D721Med (cell line): ENCODE results near the gene AP3B1.
"Not testable (repeated sequence)": the region's sequence is repeated elsewhere in the genome, so short reads cannot be mapped to it uniquely, and the experiment has no call there.

ENCODE experiments used
- DNase-seq: peaks from one replicate; pipeline ENCODE4 v3.0.0; 2011; ENCODE audit warnings: low spot score; ENCODE audit not compliant: insufficient read length
- FAIRE-seq: peaks from 2 replicates; lab custom pipeline; 2011; peaks lifted over from hg19 to GRCh38; lab: Jason Lieb, UNC
- CTCF ChIP-seq: IDR thresholded peaks from 2 replicates; pipeline ENCODE4 v1.5.1; 2012; ENCODE audit warnings: mild to moderate bottlenecking, control low read depth; ENCODE audit not compliant: insufficient read depth; ENCODE audit errors: missing control alignments

The AP3B1 gene

GRCh38 chr5:78178356-78178755, 116.1 kb downstream of the AP3B1 start:
- no peak for TF ChIP-seq CTCF
- FAIRE-seq (no peak), DNase-seq (no peak)

- not testable (repeated sequence) for DNase-seq, FAIRE-seq
Observed at GRCh38 chr5:78170335-78170734, 124.2 kb downstream of the AP3B1 start.

GRCh38 chr5:78162253-78162862, 132.1 kb downstream of the AP3B1 start:
- DNase-seq = no peak
- peak; percentile 80 for TF ChIP-seq CTCF
- FAIRE-seq = peak; percentile 96

DNA sequence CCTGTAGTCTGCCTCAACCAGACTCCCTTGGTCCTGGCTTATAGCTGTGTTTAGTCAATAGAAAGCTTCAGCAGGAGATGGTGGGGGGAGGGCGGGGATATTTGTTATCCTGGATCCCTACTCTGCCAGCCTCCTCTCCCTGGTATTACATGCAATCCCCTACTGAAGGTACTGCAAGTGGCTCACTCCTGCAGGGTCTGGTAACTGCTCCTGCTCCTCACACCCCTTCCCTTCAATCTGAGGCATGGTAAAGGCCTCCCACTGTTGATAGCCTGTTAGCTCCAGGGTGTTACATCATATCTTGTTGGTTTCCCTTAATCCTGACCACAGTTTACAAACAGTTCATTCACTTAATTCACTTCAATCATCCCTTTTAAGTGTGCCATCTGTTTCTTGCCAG, 137.5 kb downstream of the AP3B1 start:
- TF ChIP-seq CTCF = no peak
- FAIRE-seq (peak; percentile 96), DNase-seq (peak; percentile 17)

DNA sequence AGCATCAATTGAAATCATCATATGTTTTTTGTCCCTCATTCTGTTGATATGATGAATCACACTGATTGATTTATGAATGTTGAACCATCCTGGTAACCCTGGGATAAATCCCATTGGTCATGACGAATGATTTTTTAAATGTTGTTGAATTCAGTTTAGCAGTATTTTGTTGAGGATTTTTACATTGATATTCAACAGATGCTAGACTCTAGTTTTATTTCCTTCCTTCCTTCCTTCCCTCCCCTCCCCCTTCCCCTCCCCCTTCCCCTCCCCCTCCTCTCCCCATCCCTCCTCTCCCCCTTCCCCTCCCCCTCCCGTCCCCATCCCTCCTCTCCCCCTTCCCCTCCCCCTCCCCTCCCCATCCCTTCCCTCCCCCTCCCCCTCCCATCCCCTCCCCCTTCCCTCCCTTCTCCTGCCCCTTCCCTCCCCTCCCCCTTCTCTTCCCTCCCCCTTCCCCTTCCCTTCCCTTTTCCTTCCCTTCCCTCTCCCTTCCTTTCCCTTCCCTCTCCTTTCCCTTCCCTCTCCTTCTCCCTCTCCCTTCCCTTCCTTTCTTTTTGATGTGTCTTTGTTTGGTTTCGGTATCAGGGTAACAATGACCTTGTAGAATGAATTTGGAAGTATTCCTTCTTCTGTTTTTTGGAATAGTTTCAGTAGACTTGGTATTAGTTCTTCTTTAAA, 142.8 kb downstream of the AP3B1 start:
- FAIRE-seq = peak; percentile 63
- no peak for TF ChIP-seq CTCF
- no peak for DNase-seq

- no peak for TF ChIP-seq CTCF
- FAIRE-seq = no peak
Observed at GRCh38 chr5:78137290-78137689, 157.2 kb downstream of the AP3B1 start.

GRCh38 chr5:78133423-78133822, 161.1 kb downstream of the AP3B1 start:
- TF ChIP-seq CTCF = no peak
- no peak for FAIRE-seq
- no peak for DNase-seq

More at GRCh38 chr5:78137290-78137689, 157.2 kb downstream of the AP3B1 start:
- DNase-seq = no peak
